Natural killer cell (primary cell): ENCODE results near the gene MARK4. TPM values are rescaled to one million over a fixed set of nuclear protein-coding genes. Genes with fewer than 3 reads are reported as not detected.

Experiments used
- ATAC-seq, 3 donors: fragments of 150-1000 bp in 2 of 3; fragments of 200-7000 bp in 1 of 3; cut with Tn5 transposase; 1 replicate in 1 of 3; 2 replicates in 2 of 3; pipeline ENCODE4 v1.10.0; 2021; ENCODE audit warnings: mild to moderate bottlenecking in 2 of 3, moderate library complexity in 2 of 3
- DNase-seq, 2 donors: peaks; one replicate each; pipeline versions ENCODE4 v3.0.0 to v3.0.0-alpha.2; 2013 to 2021; ENCODE audit warnings: mixed read lengths in 1 of 2
- H3K27ac ChIP-seq: one replicate; pipeline ENCODE4 v1.5.1; 2013; ENCODE audit warnings: mild to moderate bottlenecking, low read length
- H3K27me3 ChIP-seq: one replicate; pipeline ENCODE4 v1.6.1; 2013; ENCODE audit warnings: low read length; ENCODE audit not compliant: control insufficient read depth, insufficient read depth
- H3K36me3 ChIP-seq: one replicate; pipeline ENCODE4 v1.6.1; 2013; ENCODE audit warnings: low read length; ENCODE audit not compliant: control insufficient read depth, insufficient read depth
- H3K4me1 ChIP-seq: one replicate; pipeline ENCODE4 v1.6.1; 2013; ENCODE audit warnings: low read length; ENCODE audit not compliant: control insufficient read depth, insufficient read depth
- H3K4me3 ChIP-seq: one replicate; pipeline ENCODE4 v1.5.1; 2013; ENCODE audit warnings: low read length
- H3K9me3 ChIP-seq: one replicate; pipeline ENCODE4 v1.6.1; 2013; ENCODE audit warnings: low read length; ENCODE audit not compliant: control insufficient read depth, insufficient read depth
- H3K27ac Mint-ChIP-seq, 2 donors: one replicate each; pipeline ENCODE4 v1.8.0; 2022; ENCODE audit warnings: mild to moderate bottlenecking in 2 of 2, mixed read lengths in 2 of 2, moderate library complexity in 1 of 2
- H3K27me3 Mint-ChIP-seq, 2 donors: one replicate each; pipeline ENCODE4 v1.8.0; 2022; ENCODE audit warnings: low read depth in 2 of 2, mixed read lengths in 2 of 2
- H3K36me3 Mint-ChIP-seq: one replicate; pipeline ENCODE4 v1.8.0; 2022; ENCODE audit warnings: mixed read lengths
- H3K4me1 Mint-ChIP-seq, 2 donors: one replicate each; pipeline ENCODE4 v1.8.0; 2022; ENCODE audit warnings: mixed read lengths in 2 of 2
- H3K4me3 Mint-ChIP-seq: one replicate; pipeline ENCODE4 v1.8.0; 2022; ENCODE audit warnings: mild to moderate bottlenecking, moderate library complexity, mixed read lengths
- H3K9me3 Mint-ChIP-seq, 2 donors: one replicate each; pipeline ENCODE4 v1.8.0; 2022; ENCODE audit warnings: mixed read lengths in 2 of 2
- WGBS: methylation state at CpG from one replicate; pipeline ENCODE4 v1.1.7; 2013; ENCODE audit warnings: missing lambda C conversion rate; ENCODE audit not compliant: insufficient coverage; 5-methylcytosine and 5-hydroxymethylcytosine counted together
- intact Hi-C: fragments of 100-400 bp; cut with micrococcal nuclease; formaldehyde crosslinking; loops from one replicate; pipeline ENCODE4 v1.14.2; 2022
- total RNA-seq, 4 donors: library from RNA; stranded (reverse); fragments of 120-200 nt in 1 of 4; gene quantifications; one replicate each; pipeline versions ENCODE4 v1.2.3 to v1.2.4, GENCODE V29; 2013 to 2022
- TF ChIP-seq, protein P1 (sequence below): fragments of 200-600 bp; IDR thresholded peaks from one replicate; pipeline ENCODE4 v1.8.0; 2022; ENCODE audit warnings: antibody characterized with exemption

The MARK4 gene
- total RNA-seq, 3 donors from 2014 or later (not counting 1 experiment from before 2014, with no cell fraction given) = 50.4 to 53.6 (median 51.4) TPM

- Histone ChIP-seq H3K9me3 (no peaks in the 10 kb centered on the region), H3K36me3 (no peaks in the 10 kb centered on the region), H3K27ac (no peak overlapping the region), H3K4me3 (no peak overlapping the region), H3K27me3 (no peaks in the 10 kb centered on the region), H3K4me1 (peaks cover 44% of the 10 kb centered on the region)
- Mint-ChIP-seq H3K27me3 (peaks cover 0 to 5% of the 10 kb centered on the region in 2 donors), H3K4me1 (peaks cover 36 to 43% of the 10 kb centered on the region in 2 donors), H3K9me3 (no peaks in the 10 kb centered on the region), H3K4me3 (peak overlapping the region; percentile 69), H3K27ac (peak overlapping the region in 1 of 2 donors; percentile 38), H3K36me3 (no peaks in the 10 kb centered on the region)
- ATAC-seq (no peak), DNase-seq (peak in 1 of 2 donors; percentile 12)
- WGBS = 62% methylated on average over 9 of the region's 11 CpGs
- intact Hi-C loops = loop anchor here (5.0 kb wide), 1 partner anchor 347 kb away; no protein-coding TSS in a partner anchor
- TF ChIP-seq, protein P1, sequence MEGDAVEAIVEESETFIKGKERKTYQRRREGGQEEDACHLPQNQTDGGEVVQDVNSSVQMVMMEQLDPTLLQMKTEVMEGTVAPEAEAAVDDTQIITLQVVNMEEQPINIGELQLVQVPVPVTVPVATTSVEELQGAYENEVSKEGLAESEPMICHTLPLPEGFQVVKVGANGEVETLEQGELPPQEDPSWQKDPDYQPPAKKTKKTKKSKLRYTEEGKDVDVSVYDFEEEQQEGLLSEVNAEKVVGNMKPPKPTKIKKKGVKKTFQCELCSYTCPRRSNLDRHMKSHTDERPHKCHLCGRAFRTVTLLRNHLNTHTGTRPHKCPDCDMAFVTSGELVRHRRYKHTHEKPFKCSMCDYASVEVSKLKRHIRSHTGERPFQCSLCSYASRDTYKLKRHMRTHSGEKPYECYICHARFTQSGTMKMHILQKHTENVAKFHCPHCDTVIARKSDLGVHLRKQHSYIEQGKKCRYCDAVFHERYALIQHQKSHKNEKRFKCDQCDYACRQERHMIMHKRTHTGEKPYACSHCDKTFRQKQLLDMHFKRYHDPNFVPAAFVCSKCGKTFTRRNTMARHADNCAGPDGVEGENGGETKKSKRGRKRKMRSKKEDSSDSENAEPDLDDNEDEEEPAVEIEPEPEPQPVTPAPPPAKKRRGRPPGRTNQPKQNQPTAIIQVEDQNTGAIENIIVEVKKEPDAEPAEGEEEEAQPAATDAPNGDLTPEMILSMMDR = no peak
Observed at GRCh38 chr19:45249261-45250033, 1.6 kb upstream of the MARK4 start.

DNA sequence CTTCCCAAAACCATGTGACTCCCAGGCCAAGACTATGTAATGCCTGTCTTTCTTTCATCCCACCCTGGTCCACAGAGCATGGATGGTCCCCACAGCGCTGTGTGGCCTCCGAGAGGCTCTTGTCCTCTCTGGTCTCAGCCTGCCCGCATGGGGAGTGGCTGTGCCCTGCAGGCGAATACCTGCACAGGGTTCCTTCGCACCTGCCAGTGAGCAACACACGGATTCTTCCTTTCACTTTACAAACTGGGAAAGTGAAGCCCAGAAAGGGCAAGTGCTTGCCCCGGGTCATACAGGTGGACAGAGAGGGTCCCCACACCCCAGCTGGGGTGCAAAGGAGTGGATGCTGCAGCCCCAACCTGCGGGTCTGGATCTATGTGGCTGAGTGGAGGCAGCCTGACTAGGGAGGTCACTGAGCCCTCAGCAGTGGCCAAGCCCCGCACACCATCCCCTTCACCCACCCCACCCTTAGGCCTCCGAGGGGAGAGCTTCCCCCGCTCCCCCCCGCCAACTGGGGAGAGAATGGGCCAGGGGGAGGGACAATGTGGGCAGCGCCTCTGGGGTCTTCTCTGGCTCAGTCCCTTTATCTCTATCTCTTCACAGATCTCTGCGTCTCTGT, 747 bp upstream of the MARK4 start:
- Mint-ChIP-seq H3K4me1 (peaks cover 39 to 50% of the 10 kb centered on the region in 2 donors), H3K4me3 (peak overlapping the region; percentile 90), H3K27ac (peak overlapping the region; percentile 38 to 85), H3K9me3 (no peaks in the 10 kb centered on the region), H3K27me3 (no peaks in the 10 kb centered on the region), H3K36me3 (no peaks in the 10 kb centered on the region)
- Histone ChIP-seq H3K9me3 (no peaks in the 10 kb centered on the region), H3K4me1 (peaks cover 48% of the 10 kb centered on the region), H3K27ac (no peak overlapping the region), H3K27me3 (no peaks in the 10 kb centered on the region), H3K4me3 (peak overlapping the region; percentile 62), H3K36me3 (no peaks in the 10 kb centered on the region)
- peak in 1 of 2 donors; percentile 10 for DNase-seq
- ATAC-seq = no peak
- intact Hi-C loops = no loop called here
- TF ChIP-seq, protein P1 = no peak
- 84% methylated on average over 11 of the region's 14 CpGs for WGBS

GRCh38 chr19:45251452-45252354, 632 bp downstream of the MARK4 start:
- ATAC-seq (peak in 2 of 3 donors; percentile 38 to 45), DNase-seq (peak in 1 of 2 donors; percentile 29)
- TF ChIP-seq, protein P1 = no peak
- H3K4me1 ChIP-seq = peaks cover 48% of the 10 kb centered on the region
- peak overlapping the region; percentile 94 for H3K4me3 Mint-ChIP-seq
- H3K27ac ChIP-seq = peak overlapping the region; percentile 31
- peak overlapping the region; percentile 68 for H3K4me3 ChIP-seq
- 1% methylated on average over 47 of the region's 57 CpGs for WGBS
- no peaks in the 10 kb centered on the region for H3K36me3 Mint-ChIP-seq
- no peaks in the 10 kb centered on the region for H3K9me3 ChIP-seq
- H3K27me3 ChIP-seq = no peaks in the 10 kb centered on the region
- peak overlapping the region; percentile 78 to 85 for H3K27ac Mint-ChIP-seq
- intact Hi-C loops = no loop called here
- H3K4me1 Mint-ChIP-seq = peaks cover 44 to 62% of the 10 kb centered on the region in 2 donors
- no peaks in the 10 kb centered on the region for H3K27me3 Mint-ChIP-seq
- no peaks in the 10 kb centered on the region for H3K9me3 Mint-ChIP-seq
- H3K36me3 ChIP-seq = no peaks in the 10 kb centered on the region
